ENCODE data around the gene LZTFL1. TPM values are rescaled to one million over a fixed set of nuclear protein-coding genes. Genes with fewer than 3 reads are reported as not detected.

LZTFL1 gene
- total RNA-seq, 1 experiment from 2014 or later: 9.1 TPM

DNA sequence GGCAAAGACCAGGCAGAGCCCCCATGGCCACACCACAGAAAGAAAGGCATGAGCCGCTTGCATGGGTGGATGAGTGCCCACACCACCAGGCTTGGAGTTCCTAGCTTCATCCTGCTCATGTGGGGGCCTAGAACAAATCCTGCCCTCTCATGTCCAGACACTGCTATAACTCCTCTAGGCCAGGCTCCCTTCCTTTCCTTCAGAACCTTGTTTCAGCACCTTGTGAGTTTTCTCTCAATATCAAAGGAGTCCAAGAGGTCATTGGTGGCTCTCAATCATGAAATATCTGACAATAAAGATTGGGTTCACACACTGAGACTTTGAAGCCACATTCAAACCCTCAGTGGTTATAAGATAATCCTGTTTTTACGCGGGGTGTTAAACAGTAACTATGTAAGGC lies 58.3 kb downstream of the LZTFL1 start:
- Histone ChIP-seq H3K4me3 (ENCODE audit: low read depth, low read length) (no peak overlapping the region), H3K9me3 (no peaks in the 10 kb centered on the region), H3K36me3 (ENCODE audit: control insufficient read depth, insufficient read depth, low read length) (no peaks in the 10 kb centered on the region), H3K27me3 (replicated peaks; ENCODE audit: control insufficient read depth, insufficient read depth, low read length) (no peaks in the 10 kb centered on the region), H3K4me1 (no peaks in the 10 kb centered on the region)
- no peak overlapping the region for H3K27ac Mint-ChIP-seq (ENCODE audit: unreplicated experiment)
- ChIA-PET POLR2A (no interaction called here), CTCF (no interaction called here)
- no peaks in the 10 kb centered on the region for H3K9me3 Mint-ChIP-seq (ENCODE audit: unreplicated experiment)
- DNase-seq: peak in 1 of 2 experiments; percentile 21
- no peak for TF ChIP-seq CTCF (IDR thresholded peaks at IDR 0.05; ENCODE audit: insufficient read depth in 1 of 2, low read depth in 1 of 2, low read length in 1 of 2, severe bottlenecking in 1 of 2, unreplicated experiment in 1 of 2)
- no peaks in the 10 kb centered on the region for H3K36me3 Mint-ChIP-seq (ENCODE audit: insufficient read depth, unreplicated experiment)
- peaks cover 5% of the 10 kb centered on the region for H3K27me3 Mint-ChIP-seq (ENCODE audit: insufficient read depth, unreplicated experiment)
- H3K4me3 Mint-ChIP-seq (ENCODE audit: unreplicated experiment): no peak overlapping the region
- no peaks in the 10 kb centered on the region for H3K4me1 Mint-ChIP-seq (ENCODE audit: low read depth, unreplicated experiment)
- intact Hi-C loops (cut with micrococcal nuclease; ENCODE audit: unreplicated experiment): no loop called here
- BruUV-seq (replicated peaks): no TSS peak

GRCh38 chr3:45782381-45782780 lies 59.5 kb downstream of the LZTFL1 start:
- peaks cover 5% of the 10 kb centered on the region for H3K27me3 Mint-ChIP-seq (ENCODE audit: insufficient read depth, unreplicated experiment)
- no peak for DNase-seq
- H3K4me1 Mint-ChIP-seq (ENCODE audit: low read depth, unreplicated experiment): no peaks in the 10 kb centered on the region
- H3K36me3 Mint-ChIP-seq (ENCODE audit: insufficient read depth, unreplicated experiment): no peaks in the 10 kb centered on the region
- no peaks in the 10 kb centered on the region for H3K27me3 ChIP-seq (replicated peaks; ENCODE audit: control insufficient read depth, insufficient read depth, low read length)
- ChIA-PET CTCF (no interaction called here), POLR2A (no interaction called here)
- no peak overlapping the region for H3K27ac Mint-ChIP-seq (ENCODE audit: unreplicated experiment)
- H3K4me3 Mint-ChIP-seq (ENCODE audit: unreplicated experiment): no peak overlapping the region
- no peaks in the 10 kb centered on the region for H3K36me3 ChIP-seq (ENCODE audit: control insufficient read depth, insufficient read depth, low read length)
- no peak for TF ChIP-seq CTCF (IDR thresholded peaks at IDR 0.05; ENCODE audit: insufficient read depth in 1 of 2, low read depth in 1 of 2, low read length in 1 of 2, severe bottlenecking in 1 of 2, unreplicated experiment in 1 of 2)
- intact Hi-C loops (cut with micrococcal nuclease; ENCODE audit: unreplicated experiment): no loop called here
- H3K4me3 ChIP-seq (ENCODE audit: low read depth, low read length): no peak overlapping the region
- no TSS peak for BruUV-seq (replicated peaks)
- no peaks in the 10 kb centered on the region for H3K9me3 ChIP-seq
- no peaks in the 10 kb centered on the region for H3K4me1 ChIP-seq
- no peaks in the 10 kb centered on the region for H3K9me3 Mint-ChIP-seq (ENCODE audit: unreplicated experiment)

GRCh38 chr3:45781841-45782240 lies 60.1 kb downstream of the LZTFL1 start:
- H3K36me3 ChIP-seq (ENCODE audit: control insufficient read depth, insufficient read depth, low read length): no peaks in the 10 kb centered on the region
- no peak overlapping the region for H3K4me3 Mint-ChIP-seq (ENCODE audit: unreplicated experiment)
- no peak overlapping the region for H3K4me3 ChIP-seq (ENCODE audit: low read depth, low read length)
- H3K36me3 Mint-ChIP-seq (ENCODE audit: insufficient read depth, unreplicated experiment): no peaks in the 10 kb centered on the region
- no TSS peak for BruUV-seq (replicated peaks)
- H3K4me1 Mint-ChIP-seq (ENCODE audit: low read depth, unreplicated experiment): no peaks in the 10 kb centered on the region
- ChIA-PET POLR2A (no interaction called here), CTCF (no interaction called here)
- H3K4me1 ChIP-seq: no peaks in the 10 kb centered on the region
- peak in 1 of 2 experiments; percentile 15 for DNase-seq
- H3K27ac Mint-ChIP-seq (ENCODE audit: unreplicated experiment): no peak overlapping the region
- H3K9me3 ChIP-seq: no peaks in the 10 kb centered on the region
- H3K27me3 ChIP-seq (replicated peaks; ENCODE audit: control insufficient read depth, insufficient read depth, low read length): no peaks in the 10 kb centered on the region
- no peaks in the 10 kb centered on the region for H3K27me3 Mint-ChIP-seq (ENCODE audit: insufficient read depth, unreplicated experiment)
- TF ChIP-seq CTCF (IDR thresholded peaks at IDR 0.05; ENCODE audit: insufficient read depth in 1 of 2, low read depth in 1 of 2, low read length in 1 of 2, severe bottlenecking in 1 of 2, unreplicated experiment in 1 of 2): no peak
- intact Hi-C loops (cut with micrococcal nuclease; ENCODE audit: unreplicated experiment): no loop called here
- no peaks in the 10 kb centered on the region for H3K9me3 Mint-ChIP-seq (ENCODE audit: unreplicated experiment)
